Measurements from ENCODE around the gene MYDGF.

MYDGF gene

DNA sequence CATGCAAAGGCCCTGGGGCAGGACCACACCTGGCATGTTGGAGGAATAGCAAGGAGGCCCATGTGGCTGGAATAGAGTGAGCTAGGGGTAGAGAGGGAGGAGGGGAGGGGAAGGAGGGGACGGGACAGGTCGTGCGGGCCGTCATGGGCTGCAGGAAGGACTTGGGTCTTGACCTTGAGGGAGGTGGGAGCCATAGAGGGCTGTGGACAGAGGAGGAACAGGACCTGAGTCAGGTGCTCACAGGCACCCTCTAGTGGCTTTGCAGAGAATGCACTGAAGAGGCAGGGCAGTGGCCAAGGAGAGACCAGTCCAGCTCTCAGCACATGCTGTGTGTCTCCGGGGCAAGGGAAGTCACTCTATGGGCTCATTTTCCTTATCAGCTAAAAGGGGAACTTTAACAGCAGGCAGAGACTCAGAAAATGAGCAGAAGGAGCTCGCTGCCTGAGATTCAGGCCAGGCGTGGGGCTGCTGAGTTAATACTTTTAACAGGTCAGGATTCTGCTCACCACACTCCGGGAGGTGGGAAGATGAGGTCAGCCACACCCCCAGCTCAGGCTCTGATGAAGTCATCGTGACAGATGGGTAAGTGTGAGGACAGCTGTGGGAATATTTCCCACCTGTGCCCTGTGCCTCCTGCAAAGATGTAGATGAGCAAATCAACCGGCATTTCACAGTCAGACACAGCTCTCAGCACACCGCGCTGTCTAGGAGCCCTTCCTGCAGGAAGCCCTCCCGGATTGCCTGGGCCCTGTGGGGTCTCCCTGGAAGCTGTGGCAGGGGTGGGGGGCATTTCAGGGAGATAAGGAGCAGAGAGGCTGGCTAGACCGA is 36.8 kb downstream of the MYDGF start:
- Histone ChIP-seq H3K4me3 (ENCODE audit: insufficient read depth, low read depth, low read length) (no peak overlapping the region), H3K27ac (ENCODE audit: insufficient read depth, low read depth, low read length, poor library complexity, severe bottlenecking) (no peak overlapping the region), H3K27me3 (ENCODE audit: control insufficient read depth, insufficient read depth, low read length, poor library complexity, severe bottlenecking) (peaks cover 15% of the 10 kb centered on the region), H3K4me1 (ENCODE audit: control insufficient read depth, insufficient read depth, low read length) (no peaks in the 10 kb centered on the region), H3K36me3 (ENCODE audit: control insufficient read depth, insufficient read depth, low read length) (no peaks in the 10 kb centered on the region), H3K9me3 (ENCODE audit: control insufficient read depth, low read length) (no peaks in the 10 kb centered on the region)
- 63 to 65% methylated on average over 14 of the region's 14 CpGs for WGBS, 2 experiments

DNA sequence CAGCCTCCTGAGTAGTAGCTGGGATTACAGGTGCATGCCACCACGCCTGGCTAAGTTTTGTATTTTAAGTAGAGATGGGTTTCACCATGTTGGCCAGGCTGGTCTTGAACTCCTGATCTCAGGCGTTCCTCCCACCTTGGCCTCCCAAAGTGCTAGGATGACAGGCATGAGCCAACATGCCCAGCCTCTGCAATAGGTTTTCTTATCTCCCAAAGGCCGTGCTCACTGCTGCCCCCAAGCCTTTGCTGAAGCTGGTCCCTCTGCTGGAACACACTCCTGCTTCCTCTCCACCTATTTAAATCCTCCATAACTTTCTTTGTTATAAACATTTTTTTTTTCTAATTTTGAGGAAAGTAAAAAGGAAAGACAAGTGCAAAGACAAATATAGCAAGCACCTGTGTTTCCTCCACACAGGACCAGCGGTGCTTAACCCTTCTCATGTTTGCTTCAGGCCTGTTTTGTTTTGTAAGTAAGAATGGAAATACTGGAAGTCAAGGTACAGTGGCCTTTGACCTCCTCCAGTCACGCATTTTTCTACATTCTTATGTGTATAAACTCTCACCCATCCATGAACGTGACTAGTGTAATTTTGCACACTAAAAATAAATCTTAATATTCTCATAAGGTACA is 45.3 kb downstream of the MYDGF start:
- no peaks in the 10 kb centered on the region for H3K27me3 ChIP-seq (ENCODE audit: control insufficient read depth, insufficient read depth, low read length, poor library complexity, severe bottlenecking)
- H3K27ac ChIP-seq (ENCODE audit: insufficient read depth, low read depth, low read length, poor library complexity, severe bottlenecking): no peak overlapping the region
- 54 to 57% methylated on average over 6 of the region's 6 CpGs for WGBS, 2 experiments
- H3K9me3 ChIP-seq (ENCODE audit: control insufficient read depth, low read length): no peaks in the 10 kb centered on the region
- no peaks in the 10 kb centered on the region for H3K36me3 ChIP-seq (ENCODE audit: control insufficient read depth, insufficient read depth, low read length)
- H3K4me1 ChIP-seq (ENCODE audit: control insufficient read depth, insufficient read depth, low read length): peaks cover 5% of the 10 kb centered on the region
- H3K4me3 ChIP-seq (ENCODE audit: insufficient read depth, low read depth, low read length): no peak overlapping the region

DNA sequence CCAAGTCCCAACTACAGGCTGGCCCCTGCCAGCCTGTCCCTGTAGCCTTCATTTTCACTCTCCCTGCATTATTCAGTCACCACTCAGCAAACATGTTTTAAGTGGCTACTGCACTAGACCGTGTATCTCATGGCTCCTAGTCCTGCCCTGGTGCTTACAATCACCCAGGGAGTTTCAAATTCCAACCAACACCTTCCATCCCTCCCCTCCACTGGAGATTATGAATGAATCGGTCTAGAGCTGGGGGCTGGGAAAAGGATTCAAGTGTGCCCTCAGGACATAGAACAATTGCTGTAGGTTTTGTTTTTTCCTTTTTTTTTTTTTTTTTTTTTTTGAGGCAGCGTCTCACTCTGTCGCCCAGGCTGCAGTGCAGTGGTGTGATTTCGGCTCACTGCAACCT is 45.8 kb downstream of the MYDGF start:
- no peak overlapping the region for H3K27ac ChIP-seq (ENCODE audit: insufficient read depth, low read depth, low read length, poor library complexity, severe bottlenecking)
- no peak overlapping the region for H3K4me3 ChIP-seq (ENCODE audit: insufficient read depth, low read depth, low read length)
- WGBS, 2 experiments: 92 to 95% methylated on average over 4 to 5 of the region's 5 CpGs
- no peaks in the 10 kb centered on the region for H3K9me3 ChIP-seq (ENCODE audit: control insufficient read depth, low read length)
- no peaks in the 10 kb centered on the region for H3K36me3 ChIP-seq (ENCODE audit: control insufficient read depth, insufficient read depth, low read length)
- peaks cover 5% of the 10 kb centered on the region for H3K4me1 ChIP-seq (ENCODE audit: control insufficient read depth, insufficient read depth, low read length)
- H3K27me3 ChIP-seq (ENCODE audit: control insufficient read depth, insufficient read depth, low read length, poor library complexity, severe bottlenecking): no peaks in the 10 kb centered on the region

DNA sequence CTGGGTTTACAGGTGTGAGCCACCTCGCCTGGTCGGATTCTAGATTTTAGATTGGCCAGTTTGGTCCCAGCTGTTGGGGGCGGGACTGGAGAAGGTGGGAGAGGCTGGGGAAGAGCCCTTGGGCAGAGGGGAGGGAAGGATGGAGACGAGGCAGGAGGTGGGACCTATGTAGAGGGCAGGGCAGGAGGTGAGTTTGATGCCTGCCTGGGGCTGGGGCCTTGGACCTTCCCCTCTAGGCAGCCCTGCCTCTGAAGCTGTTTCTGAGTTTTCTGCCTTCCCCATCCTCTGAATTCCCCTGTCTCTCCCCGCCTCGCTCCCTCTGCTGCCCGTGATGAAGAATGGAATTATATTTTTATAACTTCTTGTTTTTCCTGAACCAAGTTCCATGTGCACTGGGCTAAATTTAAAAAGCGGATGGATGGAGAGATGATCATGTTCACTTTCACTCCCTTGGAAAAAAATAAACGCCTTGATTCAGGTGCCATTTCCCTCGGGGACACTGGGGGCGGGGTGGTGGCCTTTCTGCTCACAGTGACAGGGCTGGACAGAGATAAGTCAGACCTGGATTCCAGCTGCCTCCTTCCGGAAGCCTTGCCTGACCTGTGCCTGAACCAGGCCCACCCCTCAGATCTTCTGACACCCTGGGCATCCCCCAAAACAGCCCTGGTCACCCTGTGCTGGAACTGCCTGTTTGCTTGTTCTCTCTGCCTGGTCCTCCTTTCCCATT is 47.3 kb downstream of the MYDGF start:
- 70 to 72% methylated on average over 9 to 12 of the region's 12 CpGs for WGBS, 2 experiments
- peaks cover 5% of the 10 kb centered on the region for H3K4me1 ChIP-seq (ENCODE audit: control insufficient read depth, insufficient read depth, low read length)
- H3K36me3 ChIP-seq (ENCODE audit: control insufficient read depth, insufficient read depth, low read length): no peaks in the 10 kb centered on the region
- no peaks in the 10 kb centered on the region for H3K27me3 ChIP-seq (ENCODE audit: control insufficient read depth, insufficient read depth, low read length, poor library complexity, severe bottlenecking)
- H3K9me3 ChIP-seq (ENCODE audit: control insufficient read depth, low read length): no peaks in the 10 kb centered on the region
- H3K27ac ChIP-seq (ENCODE audit: insufficient read depth, low read depth, low read length, poor library complexity, severe bottlenecking): no peak overlapping the region
- no peak overlapping the region for H3K4me3 ChIP-seq (ENCODE audit: insufficient read depth, low read depth, low read length)

DNA sequence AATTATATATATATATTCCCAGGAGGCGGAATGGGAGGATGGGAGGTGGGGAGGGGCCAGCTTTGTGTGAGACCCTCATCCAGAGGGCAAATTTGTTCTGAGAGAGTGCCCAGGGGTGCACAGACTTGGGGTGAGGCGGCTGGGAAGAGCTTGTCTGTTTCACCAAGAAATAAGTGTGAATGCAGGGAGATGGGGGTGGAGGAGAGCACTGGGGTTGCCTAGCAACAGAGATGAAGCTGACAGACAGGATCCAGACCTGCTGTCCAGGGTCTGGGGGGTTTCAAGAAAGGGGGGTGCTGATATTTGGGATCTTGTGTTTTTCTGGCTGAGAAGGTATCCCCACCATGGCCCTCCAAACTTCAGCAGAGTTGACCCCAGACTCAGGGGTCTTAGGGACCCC is 49.5 kb downstream of the MYDGF start:
- H3K27me3 ChIP-seq (ENCODE audit: control insufficient read depth, insufficient read depth, low read length, poor library complexity, severe bottlenecking): no peaks in the 10 kb centered on the region
- H3K36me3 ChIP-seq (ENCODE audit: control insufficient read depth, insufficient read depth, low read length): no peaks in the 10 kb centered on the region
- H3K4me3 ChIP-seq (ENCODE audit: insufficient read depth, low read depth, low read length): no peak overlapping the region
- H3K4me1 ChIP-seq (ENCODE audit: control insufficient read depth, insufficient read depth, low read length): peaks cover 5% of the 10 kb centered on the region
- WGBS, 2 experiments: 84 to 88% methylated on average over 2 of the region's 2 CpGs
- no peak overlapping the region for H3K27ac ChIP-seq (ENCODE audit: insufficient read depth, low read depth, low read length, poor library complexity, severe bottlenecking)
- no peaks in the 10 kb centered on the region for H3K9me3 ChIP-seq (ENCODE audit: control insufficient read depth, low read length)

DNA sequence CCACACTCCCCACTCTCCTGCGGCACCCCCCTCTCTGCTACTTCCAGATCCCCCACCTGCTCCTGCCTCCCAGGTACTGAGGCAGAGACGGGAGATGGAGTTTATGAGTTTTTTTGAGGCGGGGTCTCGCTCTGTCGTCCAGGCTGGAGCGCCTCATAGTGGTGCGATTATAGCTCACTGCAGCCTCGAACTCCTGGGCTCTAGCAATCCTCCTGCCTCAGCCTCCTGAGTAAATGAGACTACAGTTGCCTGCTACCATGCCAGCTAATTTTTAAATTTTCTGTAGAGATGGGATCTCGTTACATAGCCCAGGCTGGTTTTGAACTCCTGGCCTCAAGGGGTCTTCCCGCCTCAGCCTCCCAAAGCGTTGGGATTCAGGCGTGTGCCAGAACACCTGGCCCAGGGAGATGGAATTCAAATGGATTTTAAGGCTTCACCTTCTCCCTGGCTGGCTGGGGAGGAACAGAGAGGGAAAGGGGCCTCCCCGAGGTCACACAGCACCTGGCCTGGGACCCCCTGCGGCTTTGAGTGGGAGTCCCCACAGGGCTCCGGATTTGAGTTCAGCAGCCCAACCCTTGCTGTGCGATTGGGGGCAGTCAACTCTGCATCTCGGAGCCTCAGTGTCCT is 50.4 kb downstream of the MYDGF start:
- Histone ChIP-seq H3K27me3 (ENCODE audit: control insufficient read depth, insufficient read depth, low read length, poor library complexity, severe bottlenecking) (no peaks in the 10 kb centered on the region), H3K9me3 (ENCODE audit: control insufficient read depth, low read length) (no peaks in the 10 kb centered on the region), H3K27ac (ENCODE audit: insufficient read depth, low read depth, low read length, poor library complexity, severe bottlenecking) (no peak overlapping the region), H3K36me3 (ENCODE audit: control insufficient read depth, insufficient read depth, low read length) (no peaks in the 10 kb centered on the region), H3K4me1 (ENCODE audit: control insufficient read depth, insufficient read depth, low read length) (peaks cover 5% of the 10 kb centered on the region), H3K4me3 (ENCODE audit: insufficient read depth, low read depth, low read length) (no peak overlapping the region)
- 80 to 81% methylated on average over 17 of the region's 17 CpGs for WGBS, 2 experiments

DNA sequence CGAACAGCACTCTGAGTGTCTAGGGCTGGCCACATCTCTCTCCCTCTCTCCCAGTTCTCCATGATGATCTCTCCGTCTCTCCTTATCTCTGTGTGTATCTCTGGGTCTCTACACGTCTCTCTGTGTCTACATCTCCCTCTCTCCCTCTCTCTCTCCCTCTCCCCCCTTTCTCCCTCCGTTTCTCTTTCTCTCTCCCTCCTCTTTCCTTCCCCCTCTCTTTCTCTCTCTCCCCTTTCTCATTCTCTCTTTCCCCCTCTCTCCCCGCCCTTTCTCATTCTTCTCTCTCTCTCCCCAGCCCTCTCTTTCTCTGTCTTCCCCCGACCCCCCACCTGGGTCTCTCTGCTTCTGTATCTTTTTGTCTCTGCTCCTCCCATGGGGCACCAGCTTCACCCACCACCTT is 52.1 kb downstream of the MYDGF start:
- H3K4me3 ChIP-seq (ENCODE audit: insufficient read depth, low read depth, low read length): no peak overlapping the region
- WGBS, 2 experiments: 46 to 47% methylated on average over 6 of the region's 6 CpGs
- H3K4me1 ChIP-seq (ENCODE audit: control insufficient read depth, insufficient read depth, low read length): peaks cover 5% of the 10 kb centered on the region
- no peaks in the 10 kb centered on the region for H3K27me3 ChIP-seq (ENCODE audit: control insufficient read depth, insufficient read depth, low read length, poor library complexity, severe bottlenecking)
- no peaks in the 10 kb centered on the region for H3K9me3 ChIP-seq (ENCODE audit: control insufficient read depth, low read length)
- no peak overlapping the region for H3K27ac ChIP-seq (ENCODE audit: insufficient read depth, low read depth, low read length, poor library complexity, severe bottlenecking)
- H3K36me3 ChIP-seq (ENCODE audit: control insufficient read depth, insufficient read depth, low read length): no peaks in the 10 kb centered on the region

DNA sequence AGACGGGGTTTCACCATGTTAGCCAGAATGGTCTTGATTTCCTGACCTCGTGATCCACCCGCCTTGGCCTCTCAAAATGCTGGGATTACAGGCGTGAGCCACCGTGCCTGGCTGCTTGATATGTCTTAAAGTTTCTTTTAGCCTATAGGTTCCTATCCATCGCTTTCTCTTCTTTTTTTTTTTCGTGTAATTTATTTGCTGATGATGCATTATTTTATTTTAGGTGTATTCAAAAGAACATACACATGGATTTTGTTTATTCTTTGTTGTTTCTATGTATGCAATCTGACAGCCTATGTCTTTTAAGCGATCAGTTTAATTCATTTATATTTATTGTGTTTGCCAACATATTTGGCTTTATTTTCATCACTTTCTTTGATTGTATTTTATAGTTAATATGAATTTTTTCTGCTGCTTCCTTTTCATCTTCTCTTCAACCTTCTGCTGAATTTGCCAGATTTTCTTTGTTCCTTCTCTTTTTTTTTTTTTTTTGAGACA is 56.8 kb downstream of the MYDGF start:
- H3K27me3 ChIP-seq (ENCODE audit: control insufficient read depth, insufficient read depth, low read length, poor library complexity, severe bottlenecking): no peaks in the 10 kb centered on the region
- H3K36me3 ChIP-seq (ENCODE audit: control insufficient read depth, insufficient read depth, low read length): no peaks in the 10 kb centered on the region
- H3K4me1 ChIP-seq (ENCODE audit: control insufficient read depth, insufficient read depth, low read length): no peaks in the 10 kb centered on the region
- H3K9me3 ChIP-seq (ENCODE audit: control insufficient read depth, low read length): no peaks in the 10 kb centered on the region
- H3K27ac ChIP-seq (ENCODE audit: insufficient read depth, low read depth, low read length, poor library complexity, severe bottlenecking): no peak overlapping the region
- 96 to 97% methylated on average over 6 of the region's 8 CpGs for WGBS, 2 experiments
- H3K4me3 ChIP-seq (ENCODE audit: insufficient read depth, low read depth, low read length): no peak overlapping the region

DNA sequence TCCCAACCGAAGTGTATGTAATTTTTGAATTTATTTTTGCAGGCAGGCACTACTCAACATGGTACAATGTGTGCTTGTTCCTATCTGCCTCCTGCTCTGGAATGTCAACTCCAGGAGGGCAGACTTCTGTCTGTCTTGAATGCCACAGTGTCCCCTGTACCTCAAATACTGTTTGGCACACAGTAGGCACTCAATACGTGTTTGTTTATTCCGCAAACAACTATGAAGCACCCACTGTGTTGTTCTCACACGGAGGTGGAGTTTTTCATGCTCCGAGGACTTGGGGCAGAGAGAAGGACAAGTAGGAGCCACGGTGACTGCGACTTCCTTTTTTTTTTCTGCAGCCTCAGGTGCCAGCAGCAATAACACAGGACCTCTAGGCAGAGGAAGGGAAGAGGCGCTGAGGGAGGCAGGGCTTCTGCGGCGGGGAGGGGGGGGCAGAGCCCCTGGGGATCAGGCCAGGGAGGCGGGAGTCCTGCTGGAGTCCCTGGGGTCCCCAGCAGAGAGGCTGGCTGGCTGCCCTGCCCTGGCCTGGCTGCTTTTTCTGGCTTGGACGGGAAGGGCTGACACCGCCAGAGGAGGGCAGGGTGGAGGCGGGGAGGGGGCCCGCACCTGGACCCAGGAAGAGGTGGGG is 60.1 kb downstream of the MYDGF start:
- H3K9me3 ChIP-seq (ENCODE audit: control insufficient read depth, low read length): no peaks in the 10 kb centered on the region
- H3K27me3 ChIP-seq (ENCODE audit: control insufficient read depth, insufficient read depth, low read length, poor library complexity, severe bottlenecking): no peaks in the 10 kb centered on the region
- no peaks in the 10 kb centered on the region for H3K36me3 ChIP-seq (ENCODE audit: control insufficient read depth, insufficient read depth, low read length)
- H3K4me3 ChIP-seq (ENCODE audit: insufficient read depth, low read depth, low read length): no peak overlapping the region
- H3K27ac ChIP-seq (ENCODE audit: insufficient read depth, low read depth, low read length, poor library complexity, severe bottlenecking): no peak overlapping the region
- no peaks in the 10 kb centered on the region for H3K4me1 ChIP-seq (ENCODE audit: control insufficient read depth, insufficient read depth, low read length)
- WGBS, 2 experiments: 45% methylated on average over 15 of the region's 15 CpGs

Measured in ectodermal cell (in vitro differentiated cells).